ENCODE data around the gene TMEM131L. TPM values are rescaled to one million over a fixed set of nuclear protein-coding genes. Genes with fewer than 3 reads are reported as not detected.
A peak's percentile ranks its signal among the peaks of the same experiment; 100 is the strongest.

The TMEM131L gene
- total RNA-seq, 1 donor from 2014 or later: 29.8 TPM

DNA sequence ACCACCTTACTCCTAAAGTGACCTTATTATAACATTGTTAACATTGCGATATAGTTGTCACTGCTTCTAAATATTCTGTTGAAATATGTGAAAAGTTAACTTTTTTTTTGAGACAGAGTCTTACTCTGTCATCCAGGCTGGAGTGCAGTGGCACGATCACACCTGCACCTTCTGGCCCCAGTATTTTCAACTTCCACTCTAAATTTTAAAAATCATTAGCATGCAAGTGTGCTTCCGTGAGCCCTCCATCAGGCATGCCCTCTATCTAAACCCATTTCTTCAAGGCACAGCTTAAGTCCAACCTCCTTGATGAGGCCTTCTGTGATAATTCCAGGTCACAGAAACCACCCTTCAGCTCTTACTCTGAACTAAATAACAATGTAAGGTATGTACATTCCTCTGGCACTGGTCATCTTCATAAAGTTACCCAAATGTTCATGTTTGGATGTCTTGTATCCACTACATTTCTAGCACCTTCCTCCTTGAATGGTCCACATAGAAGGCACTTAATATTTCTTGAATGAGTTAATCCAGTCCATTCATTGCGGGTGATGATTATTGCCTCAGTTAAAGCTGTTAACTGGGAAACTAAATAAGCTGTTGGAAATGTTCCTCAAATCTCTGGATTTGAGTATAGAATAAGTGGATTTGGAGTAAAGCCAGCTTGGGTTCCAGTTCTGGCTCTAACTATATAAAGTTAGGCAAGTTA, 38.6 kb upstream of the TMEM131L start:
- TF ChIP-seq, protein P1, sequence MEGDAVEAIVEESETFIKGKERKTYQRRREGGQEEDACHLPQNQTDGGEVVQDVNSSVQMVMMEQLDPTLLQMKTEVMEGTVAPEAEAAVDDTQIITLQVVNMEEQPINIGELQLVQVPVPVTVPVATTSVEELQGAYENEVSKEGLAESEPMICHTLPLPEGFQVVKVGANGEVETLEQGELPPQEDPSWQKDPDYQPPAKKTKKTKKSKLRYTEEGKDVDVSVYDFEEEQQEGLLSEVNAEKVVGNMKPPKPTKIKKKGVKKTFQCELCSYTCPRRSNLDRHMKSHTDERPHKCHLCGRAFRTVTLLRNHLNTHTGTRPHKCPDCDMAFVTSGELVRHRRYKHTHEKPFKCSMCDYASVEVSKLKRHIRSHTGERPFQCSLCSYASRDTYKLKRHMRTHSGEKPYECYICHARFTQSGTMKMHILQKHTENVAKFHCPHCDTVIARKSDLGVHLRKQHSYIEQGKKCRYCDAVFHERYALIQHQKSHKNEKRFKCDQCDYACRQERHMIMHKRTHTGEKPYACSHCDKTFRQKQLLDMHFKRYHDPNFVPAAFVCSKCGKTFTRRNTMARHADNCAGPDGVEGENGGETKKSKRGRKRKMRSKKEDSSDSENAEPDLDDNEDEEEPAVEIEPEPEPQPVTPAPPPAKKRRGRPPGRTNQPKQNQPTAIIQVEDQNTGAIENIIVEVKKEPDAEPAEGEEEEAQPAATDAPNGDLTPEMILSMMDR (IDR thresholded peaks at IDR 0.05; ENCODE audit: unreplicated experiment): no peak
- Mint-ChIP-seq H3K9me3 (ENCODE audit: unreplicated experiment) (no peaks in the 10 kb centered on the region), H3K4me1 (ENCODE audit: unreplicated experiment) (no peaks in the 10 kb centered on the region), H3K36me3 (ENCODE audit: low read depth, unreplicated experiment) (no peaks in the 10 kb centered on the region), H3K4me3 (ENCODE audit: unreplicated experiment) (no peak overlapping the region), H3K27me3 (ENCODE audit: unreplicated experiment) (no peaks in the 10 kb centered on the region), H3K27ac (ENCODE audit: unreplicated experiment) (no peak overlapping the region)
- no peak for DNase-seq (ENCODE audit: low spot score)

DNA sequence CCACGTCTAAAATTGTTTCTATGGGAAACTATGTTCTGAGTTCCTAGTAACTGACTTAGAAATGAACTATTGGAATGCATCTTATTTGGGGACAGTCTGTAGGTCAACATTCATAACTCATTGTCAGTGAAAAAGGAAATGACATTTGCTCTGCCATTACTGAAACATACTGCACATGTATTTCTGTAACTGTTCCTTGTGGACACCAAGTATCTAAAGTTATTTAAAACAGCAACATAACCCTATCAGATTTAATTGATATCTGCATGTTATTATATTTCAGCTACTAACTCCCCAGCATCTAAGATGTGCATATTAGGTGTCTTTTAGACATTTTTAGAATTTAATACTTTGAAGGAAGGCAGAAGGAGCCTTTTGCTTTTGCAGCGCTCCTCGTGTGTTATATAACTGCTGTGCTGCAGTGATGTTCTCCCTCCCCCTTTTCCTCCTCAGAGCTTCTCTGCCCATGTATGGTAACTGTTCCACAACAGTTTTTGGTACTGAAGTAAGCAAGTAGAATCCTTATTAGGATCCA, 37.2 kb upstream of the TMEM131L start:
- H3K36me3 Mint-ChIP-seq (ENCODE audit: low read depth, unreplicated experiment): no peaks in the 10 kb centered on the region
- no peaks in the 10 kb centered on the region for H3K9me3 Mint-ChIP-seq (ENCODE audit: unreplicated experiment)
- H3K4me3 Mint-ChIP-seq (ENCODE audit: unreplicated experiment): no peak overlapping the region
- TF ChIP-seq, protein P1 (IDR thresholded peaks at IDR 0.05; ENCODE audit: unreplicated experiment): no peak
- no peaks in the 10 kb centered on the region for H3K27me3 Mint-ChIP-seq (ENCODE audit: unreplicated experiment)
- no peak for DNase-seq (ENCODE audit: low spot score)
- H3K4me1 Mint-ChIP-seq (ENCODE audit: unreplicated experiment): peaks cover 5% of the 10 kb centered on the region
- H3K27ac Mint-ChIP-seq (ENCODE audit: unreplicated experiment): no peak overlapping the region

DNA sequence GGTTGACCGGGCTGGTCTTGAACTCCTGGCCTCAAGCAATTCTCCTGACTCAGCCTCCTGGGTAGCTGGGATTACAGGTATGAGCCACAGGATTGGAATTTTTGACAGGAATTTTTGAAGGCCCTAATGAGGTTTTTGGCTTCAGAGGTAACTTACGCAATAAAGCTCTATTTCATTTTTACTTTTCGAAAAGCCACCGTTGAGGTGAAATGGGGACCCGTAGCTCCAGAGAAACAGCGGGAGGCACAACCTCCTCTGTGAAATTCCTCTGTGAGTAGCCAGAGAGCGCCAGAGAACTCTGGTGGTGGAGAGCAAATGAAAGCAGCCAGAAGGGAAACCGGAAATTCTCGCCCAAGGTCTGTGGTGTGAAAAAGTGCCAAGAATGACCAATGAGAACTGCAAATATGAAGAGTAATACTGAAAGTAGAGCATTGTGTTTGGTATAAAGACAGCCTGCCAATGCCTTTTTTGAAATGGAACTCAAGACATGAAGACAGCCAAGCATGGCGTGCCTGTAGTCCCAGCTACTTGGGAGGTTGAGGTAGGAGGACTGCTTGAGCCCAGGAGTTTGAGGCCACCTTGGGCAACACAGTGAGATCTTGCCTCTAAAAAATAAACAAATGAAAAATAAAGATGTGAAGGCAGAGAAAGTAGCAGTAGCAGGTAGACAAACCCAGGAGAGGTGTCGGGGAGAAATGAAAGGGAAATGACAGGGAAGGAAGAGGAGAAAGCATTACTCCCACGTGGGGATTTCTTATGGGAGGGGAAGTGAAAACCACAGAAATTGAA, 33.0 kb upstream of the TMEM131L start:
- Mint-ChIP-seq H3K4me3 (ENCODE audit: unreplicated experiment) (no peak overlapping the region), H3K27ac (ENCODE audit: unreplicated experiment) (no peak overlapping the region), H3K27me3 (ENCODE audit: unreplicated experiment) (no peaks in the 10 kb centered on the region), H3K4me1 (ENCODE audit: unreplicated experiment) (peaks cover 5% of the 10 kb centered on the region), H3K9me3 (ENCODE audit: unreplicated experiment) (no peaks in the 10 kb centered on the region), H3K36me3 (ENCODE audit: low read depth, unreplicated experiment) (no peaks in the 10 kb centered on the region)
- TF ChIP-seq, protein P1 (IDR thresholded peaks at IDR 0.05; ENCODE audit: unreplicated experiment): peak; percentile 27
- peak; percentile 29 for DNase-seq (ENCODE audit: low spot score)

DNA sequence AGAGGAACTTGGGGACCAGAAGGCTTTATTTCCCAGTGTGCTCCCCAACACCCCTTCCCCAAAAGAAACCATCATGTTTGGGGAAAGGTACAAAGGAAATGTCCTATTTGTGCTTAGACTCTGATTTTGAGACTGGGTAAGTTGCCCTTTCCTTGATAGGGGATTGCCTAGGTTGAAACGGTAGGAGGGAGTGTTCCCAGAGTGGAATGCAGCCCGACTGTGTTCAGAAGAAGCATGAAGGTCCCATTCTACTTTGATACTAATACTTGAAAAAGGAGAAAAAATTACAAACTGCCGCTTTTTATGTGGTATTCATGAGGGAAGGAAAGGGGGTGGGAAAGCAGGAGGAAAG, 32.4 kb upstream of the TMEM131L start:
- no peak overlapping the region for H3K27ac Mint-ChIP-seq (ENCODE audit: unreplicated experiment)
- H3K36me3 Mint-ChIP-seq (ENCODE audit: low read depth, unreplicated experiment): no peaks in the 10 kb centered on the region
- no peaks in the 10 kb centered on the region for H3K27me3 Mint-ChIP-seq (ENCODE audit: unreplicated experiment)
- peaks cover 5% of the 10 kb centered on the region for H3K4me1 Mint-ChIP-seq (ENCODE audit: unreplicated experiment)
- TF ChIP-seq, protein P1 (IDR thresholded peaks at IDR 0.05; ENCODE audit: unreplicated experiment): no peak
- H3K4me3 Mint-ChIP-seq (ENCODE audit: unreplicated experiment): no peak overlapping the region
- no peaks in the 10 kb centered on the region for H3K9me3 Mint-ChIP-seq (ENCODE audit: unreplicated experiment)
- no peak for DNase-seq (ENCODE audit: low spot score)

DNA sequence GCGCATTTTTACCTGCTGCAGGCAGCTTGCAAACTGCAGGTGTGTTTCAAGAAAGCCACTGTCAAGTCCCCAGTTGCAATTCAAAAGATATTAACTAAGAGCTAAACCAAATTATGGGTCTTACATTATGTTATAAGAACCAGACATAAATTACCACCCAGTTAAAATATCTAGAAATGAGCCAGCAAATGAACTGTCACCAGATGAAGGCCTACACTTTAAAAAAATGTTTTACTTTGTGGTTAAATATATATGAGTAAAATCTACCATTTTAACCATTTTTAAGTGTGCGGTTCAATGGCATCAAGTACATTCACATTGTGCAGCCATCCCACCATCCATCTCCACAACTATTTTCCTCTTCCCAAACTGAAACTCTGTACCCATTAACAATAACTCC, 32.0 kb upstream of the TMEM131L start:
- Mint-ChIP-seq H3K4me1 (ENCODE audit: unreplicated experiment) (peaks cover 5% of the 10 kb centered on the region), H3K36me3 (ENCODE audit: low read depth, unreplicated experiment) (no peaks in the 10 kb centered on the region), H3K4me3 (ENCODE audit: unreplicated experiment) (no peak overlapping the region), H3K9me3 (ENCODE audit: unreplicated experiment) (no peaks in the 10 kb centered on the region), H3K27me3 (ENCODE audit: unreplicated experiment) (no peaks in the 10 kb centered on the region), H3K27ac (ENCODE audit: unreplicated experiment) (no peak overlapping the region)
- DNase-seq (ENCODE audit: low spot score): no peak
- TF ChIP-seq, protein P1 (IDR thresholded peaks at IDR 0.05; ENCODE audit: unreplicated experiment): no peak

Measured in endothelial cell (in vitro differentiated cells).